ENCODE measurements around the gene CLRN1. TPM values are rescaled to one million over a fixed set of nuclear protein-coding genes. Genes with fewer than 3 reads are reported as not detected.

Gene CLRN1
- total RNA-seq, result not detected

GRCh38 chr3:150972366-150973071, at the start of gene CLRN1:
TSS of gene CLRN1 (minus strand) at chr3:150972727. CDS start at chr3:150972708, 19 bp downstream.
- no peaks in the 10 kb centered on the region for H3K27me3 ChIP-seq
- no peak for DNase-seq (ENCODE audit: low spot score in 2 of 2)
- no peaks in the 10 kb centered on the region for H3K4me1 ChIP-seq
- H3K4me3 ChIP-seq, result no peak within 1 kb of the TSS
- no peaks in the 10 kb centered on the region for H3K36me3 ChIP-seq
- no peak within 1 kb of the TSS for H3K27ac ChIP-seq
- intact Hi-C loops (cut with DNase I), result no loop called here
- H3K9me3 ChIP-seq, result no peaks in the 10 kb centered on the region
- TF ChIP-seq, protein P1, sequence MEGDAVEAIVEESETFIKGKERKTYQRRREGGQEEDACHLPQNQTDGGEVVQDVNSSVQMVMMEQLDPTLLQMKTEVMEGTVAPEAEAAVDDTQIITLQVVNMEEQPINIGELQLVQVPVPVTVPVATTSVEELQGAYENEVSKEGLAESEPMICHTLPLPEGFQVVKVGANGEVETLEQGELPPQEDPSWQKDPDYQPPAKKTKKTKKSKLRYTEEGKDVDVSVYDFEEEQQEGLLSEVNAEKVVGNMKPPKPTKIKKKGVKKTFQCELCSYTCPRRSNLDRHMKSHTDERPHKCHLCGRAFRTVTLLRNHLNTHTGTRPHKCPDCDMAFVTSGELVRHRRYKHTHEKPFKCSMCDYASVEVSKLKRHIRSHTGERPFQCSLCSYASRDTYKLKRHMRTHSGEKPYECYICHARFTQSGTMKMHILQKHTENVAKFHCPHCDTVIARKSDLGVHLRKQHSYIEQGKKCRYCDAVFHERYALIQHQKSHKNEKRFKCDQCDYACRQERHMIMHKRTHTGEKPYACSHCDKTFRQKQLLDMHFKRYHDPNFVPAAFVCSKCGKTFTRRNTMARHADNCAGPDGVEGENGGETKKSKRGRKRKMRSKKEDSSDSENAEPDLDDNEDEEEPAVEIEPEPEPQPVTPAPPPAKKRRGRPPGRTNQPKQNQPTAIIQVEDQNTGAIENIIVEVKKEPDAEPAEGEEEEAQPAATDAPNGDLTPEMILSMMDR (IDR thresholded peaks at IDR 0.05), result no peak

GRCh38 chr3:151016478-151016795, 43.9 kb upstream of the CLRN1 start:
- TF ChIP-seq, protein P1 (IDR thresholded peaks at IDR 0.05), result no peak
- H3K9me3 ChIP-seq, result no peaks in the 10 kb centered on the region
- H3K27me3 ChIP-seq, result no peaks in the 10 kb centered on the region
- no peaks in the 10 kb centered on the region for H3K4me1 ChIP-seq
- no peaks in the 10 kb centered on the region for H3K36me3 ChIP-seq
- intact Hi-C loops (cut with DNase I), result no loop called here
- no peak for DNase-seq (ENCODE audit: low spot score in 2 of 2)
- H3K27ac ChIP-seq, result no peak overlapping the region
- no peak overlapping the region for H3K4me3 ChIP-seq

GRCh38 chr3:151015767-151016477, 43.4 kb upstream of the CLRN1 start:
- TF ChIP-seq, protein P1 (IDR thresholded peaks at IDR 0.05), result no peak
- intact Hi-C loops (cut with DNase I), result no loop called here
- Histone ChIP-seq H3K4me1 (no peaks in the 10 kb centered on the region), H3K27ac (no peak overlapping the region), H3K9me3 (no peaks in the 10 kb centered on the region), H3K27me3 (no peaks in the 10 kb centered on the region), H3K4me3 (no peak overlapping the region), H3K36me3 (no peaks in the 10 kb centered on the region)
- DNase-seq (ENCODE audit: low spot score in 2 of 2), result no peak

GRCh38 chr3:151015181-151015580, 42.7 kb upstream of the CLRN1 start:
- H3K27ac ChIP-seq, result no peak overlapping the region
- H3K36me3 ChIP-seq, result no peaks in the 10 kb centered on the region
- TF ChIP-seq, protein P1 (IDR thresholded peaks at IDR 0.05), result no peak
- H3K4me1 ChIP-seq, result no peaks in the 10 kb centered on the region
- intact Hi-C loops (cut with DNase I), result no loop called here
- no peak overlapping the region for H3K4me3 ChIP-seq
- DNase-seq (ENCODE audit: low spot score in 2 of 2), result no peak
- H3K27me3 ChIP-seq, result no peaks in the 10 kb centered on the region
- no peaks in the 10 kb centered on the region for H3K9me3 ChIP-seq

DNA sequence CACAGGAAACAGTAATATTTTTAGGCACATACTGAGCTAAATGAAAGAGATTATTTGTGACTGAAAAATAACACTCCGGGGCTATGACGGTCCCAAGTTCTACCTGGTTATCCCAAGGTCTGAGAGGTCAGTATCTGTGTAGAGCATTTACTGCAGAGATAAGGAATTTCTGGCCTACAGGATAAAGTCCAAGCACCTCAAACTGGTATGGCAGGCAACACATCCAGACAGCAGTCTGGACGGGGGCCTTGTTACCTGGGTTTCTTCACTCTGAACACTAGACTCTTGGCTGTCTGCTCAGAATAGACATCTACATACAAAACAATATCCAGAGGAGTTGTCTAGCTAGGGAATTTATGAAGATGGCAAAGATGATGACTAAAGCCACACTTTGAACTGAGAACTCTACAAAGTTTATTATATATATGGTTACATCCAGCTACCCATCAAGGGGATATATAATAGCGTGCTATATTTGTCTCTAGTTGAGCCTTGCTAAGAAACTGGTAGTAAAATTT, 42.0 kb upstream of the CLRN1 start:
- no peaks in the 10 kb centered on the region for H3K9me3 ChIP-seq
- no peaks in the 10 kb centered on the region for H3K36me3 ChIP-seq
- H3K4me1 ChIP-seq, result no peaks in the 10 kb centered on the region
- no peak for DNase-seq (ENCODE audit: low spot score in 2 of 2)
- no peak overlapping the region for H3K27ac ChIP-seq
- H3K27me3 ChIP-seq, result no peaks in the 10 kb centered on the region
- intact Hi-C loops (cut with DNase I), result no loop called here
- TF ChIP-seq, protein P1 (IDR thresholded peaks at IDR 0.05), result no peak
- H3K4me3 ChIP-seq, result no peak overlapping the region
